Hematopoietic multipotent progenitor cell treated with erythropoietin and hydrocortisone succinate and interleukin-3 and kit ligand, for 8 days (in vitro differentiated cells): ENCODE results near the gene WTIP.
"Not testable (repeated sequence)": the region's sequence is repeated elsewhere in the genome, so short reads cannot be mapped to it uniquely, and the experiment has no call there.

ENCODE experiments used
- DNase-seq: peaks from one replicate; pipeline ENCODE4 v3.0.0-alpha.2; 2015

WTIP gene

GRCh38 chr19:34480971-34481841 lies at the start of gene WTIP:
Gene WTIP (plus strand): TSS chr19:34481758. CDS start chr19:34481975, 217 bp downstream.
- no peak for DNase-seq

DNA sequence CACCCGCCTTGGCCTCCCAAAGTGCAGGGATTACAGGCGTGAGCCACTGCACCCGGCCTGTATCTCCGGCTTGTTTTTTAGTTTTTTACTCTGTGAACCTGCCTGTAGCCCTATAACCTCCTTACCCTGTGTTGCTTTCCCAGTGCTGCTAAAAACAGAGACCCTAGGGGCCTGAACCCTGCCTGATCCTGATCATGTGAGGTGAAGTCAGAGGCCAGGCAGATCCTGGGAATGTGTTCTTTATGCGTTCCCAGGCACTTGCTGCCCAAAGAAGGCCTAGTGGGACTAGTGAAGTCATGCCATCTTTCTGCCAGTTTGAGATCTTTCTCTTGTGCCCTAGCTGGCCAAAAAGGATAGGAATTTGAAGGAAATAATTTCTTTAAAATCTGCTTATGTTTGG lies 48.8 kb upstream of the WTIP start:
- no peak for DNase-seq

- DNase-seq, result no peak
Measured at GRCh38 chr19:34436716-34437115, 44.8 kb upstream of the WTIP start.

- DNase-seq, result no peak
Measured at GRCh38 chr19:34448191-34448590, 33.4 kb upstream of the WTIP start.

- no peak for DNase-seq
Measured at GRCh38 chr19:34452723-34453122, 28.8 kb upstream of the WTIP start.

DNA sequence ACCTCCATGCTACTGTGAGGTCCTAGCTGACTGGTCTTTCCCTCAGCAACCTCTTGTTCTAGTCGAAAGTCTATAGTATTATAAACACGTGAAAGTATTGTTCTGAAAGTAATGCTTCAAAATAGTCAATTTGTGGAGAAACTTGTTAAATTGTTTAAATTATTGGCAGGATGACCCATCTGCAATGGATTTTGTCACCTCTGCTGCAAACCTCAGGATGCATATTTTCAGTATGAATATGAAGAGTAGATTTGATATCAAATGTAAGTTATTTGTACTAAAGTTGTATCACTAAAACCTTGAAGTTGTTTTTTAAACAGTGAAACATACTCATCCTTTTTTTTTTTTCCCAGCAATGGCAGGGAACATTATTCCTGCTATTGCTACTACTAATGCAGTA lies 27.5 kb upstream of the WTIP start:
- DNase-seq, result no peak

DNA sequence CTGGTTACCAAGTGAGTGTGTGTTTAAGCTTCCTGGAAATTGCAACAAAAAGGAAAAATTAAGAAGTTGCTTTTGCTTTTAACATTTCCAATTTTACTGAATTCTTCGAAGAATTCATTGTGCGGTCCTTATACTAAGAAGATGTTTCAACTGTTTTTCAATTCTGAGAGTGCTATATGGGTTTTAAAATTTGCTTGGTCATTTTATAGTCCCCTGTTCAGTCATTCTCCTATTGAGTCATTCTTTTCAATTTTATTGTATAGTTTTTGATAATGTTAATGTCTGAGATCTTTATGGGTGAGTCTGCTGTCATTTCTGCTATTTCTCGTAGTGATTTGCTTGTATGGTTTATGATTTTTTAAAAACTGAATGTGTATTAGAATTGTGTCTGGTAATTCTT lies 26.9 kb upstream of the WTIP start:
- DNase-seq, result no peak

DNA sequence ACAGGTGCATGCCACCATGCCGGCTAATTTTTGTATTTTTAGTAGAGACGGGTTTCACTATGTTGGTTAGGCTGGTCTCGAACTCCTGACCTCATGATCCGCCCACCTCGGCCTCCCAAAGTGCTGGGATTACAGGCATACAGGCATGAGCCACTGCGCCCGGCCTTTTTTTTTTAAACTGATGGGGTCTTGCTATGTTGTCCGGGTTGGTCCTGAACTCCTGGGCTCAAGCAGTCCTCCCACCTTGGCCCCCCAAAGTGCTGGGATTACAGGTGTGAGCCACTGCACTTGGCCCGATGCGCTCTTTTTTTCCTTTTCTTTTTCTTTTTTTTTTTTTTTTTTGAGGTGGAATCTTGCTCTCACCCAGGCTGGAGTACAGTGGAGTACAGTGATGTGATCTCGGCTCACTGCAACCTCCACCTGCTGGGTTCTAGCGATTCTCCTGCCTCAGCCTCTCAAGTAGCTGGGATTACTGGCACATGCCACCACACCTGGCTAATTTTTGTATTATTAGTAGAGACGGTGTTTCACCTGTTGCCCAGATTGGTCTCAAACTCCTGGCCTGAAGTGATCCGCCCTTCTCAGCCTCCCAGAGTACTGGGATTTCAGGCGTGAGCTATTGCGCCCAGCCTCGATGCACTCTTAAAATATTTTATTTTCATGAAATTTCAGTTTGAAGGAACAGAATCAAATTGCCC lies 25.6 kb upstream of the WTIP start:
- DNase-seq, result not testable (repeated sequence)

- no peak for DNase-seq
Measured at GRCh38 chr19:34457446-34457845, 24.1 kb upstream of the WTIP start.

- no peak for DNase-seq
Measured at GRCh38 chr19:34458677-34459076, 22.9 kb upstream of the WTIP start.

- DNase-seq, result no peak
Measured at GRCh38 chr19:34459614-34460013, 21.9 kb upstream of the WTIP start.

DNA sequence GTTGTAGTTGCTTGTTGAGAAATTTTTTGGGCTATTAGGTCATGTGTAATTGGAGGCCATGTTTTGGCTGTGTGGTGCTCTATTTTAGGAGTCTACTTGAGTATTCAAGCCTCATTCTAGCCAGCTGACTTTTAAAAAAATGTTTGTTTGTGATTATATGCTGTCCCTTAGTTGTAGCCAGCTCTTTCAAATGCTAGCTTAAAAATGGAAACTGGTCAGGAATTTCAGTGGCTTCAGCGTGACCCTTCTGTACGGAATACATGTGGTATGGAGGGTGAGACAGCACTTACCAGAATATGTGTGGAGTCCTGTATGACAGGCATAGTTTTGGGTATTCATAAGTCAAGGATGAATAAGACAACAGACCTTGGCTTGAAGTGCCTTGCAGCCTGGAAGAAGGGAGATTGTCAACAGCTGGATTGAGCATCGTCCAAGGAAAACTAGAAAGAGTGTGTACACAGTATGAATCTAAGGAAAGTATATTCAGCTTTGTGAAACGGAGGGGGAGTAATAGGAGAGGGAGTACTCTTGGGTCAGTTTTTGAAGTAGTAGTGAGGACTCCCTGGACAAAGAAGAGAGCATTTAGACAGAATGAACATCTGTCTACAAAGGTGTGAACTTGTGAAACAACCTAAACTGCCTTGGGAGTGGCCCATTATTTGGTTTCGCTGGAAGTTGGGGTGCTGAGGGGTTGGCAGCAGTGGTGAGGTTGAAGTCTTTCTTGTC lies 20.0 kb upstream of the WTIP start:
- DNase-seq, result no peak

DNA sequence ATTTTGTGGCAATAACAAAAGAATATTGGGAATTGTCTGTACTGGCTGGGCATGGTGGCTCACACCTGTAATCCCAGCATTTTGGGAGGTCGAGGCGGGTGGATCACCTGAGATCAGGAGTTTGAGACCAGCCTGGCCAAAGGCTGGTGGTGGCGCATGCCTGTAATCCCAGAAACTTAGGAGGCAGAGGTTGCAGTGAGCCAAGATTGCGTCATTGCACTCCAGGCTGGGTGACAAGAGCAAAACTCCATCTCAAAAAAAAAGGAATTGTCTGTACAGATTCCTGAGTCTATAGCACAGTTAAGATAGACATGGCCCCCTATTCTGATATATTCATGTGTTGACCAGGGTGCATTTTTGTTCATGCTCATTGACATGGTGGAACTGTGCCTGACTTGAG lies 16.8 kb upstream of the WTIP start:
- DNase-seq, result not testable (repeated sequence)

DNA sequence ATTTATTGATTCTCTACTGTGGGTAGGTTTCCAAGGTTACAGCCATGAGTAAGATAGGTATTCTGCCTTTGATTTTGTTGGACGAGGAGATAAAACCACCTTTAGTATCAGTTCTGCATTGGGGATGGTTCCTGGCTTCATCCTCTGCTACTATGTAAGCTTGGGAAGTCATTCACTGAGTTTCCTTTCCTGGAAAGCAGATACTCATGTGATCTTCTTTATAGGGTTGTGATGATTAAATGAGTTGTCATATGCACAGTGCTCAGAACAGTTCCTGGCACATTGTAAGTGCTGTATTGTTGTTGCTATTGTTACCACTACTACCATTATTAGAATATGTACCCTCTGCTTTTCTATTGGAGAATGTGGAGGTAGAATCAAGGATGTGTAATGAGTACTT lies 13.1 kb upstream of the WTIP start:
- DNase-seq, result no peak

DNA sequence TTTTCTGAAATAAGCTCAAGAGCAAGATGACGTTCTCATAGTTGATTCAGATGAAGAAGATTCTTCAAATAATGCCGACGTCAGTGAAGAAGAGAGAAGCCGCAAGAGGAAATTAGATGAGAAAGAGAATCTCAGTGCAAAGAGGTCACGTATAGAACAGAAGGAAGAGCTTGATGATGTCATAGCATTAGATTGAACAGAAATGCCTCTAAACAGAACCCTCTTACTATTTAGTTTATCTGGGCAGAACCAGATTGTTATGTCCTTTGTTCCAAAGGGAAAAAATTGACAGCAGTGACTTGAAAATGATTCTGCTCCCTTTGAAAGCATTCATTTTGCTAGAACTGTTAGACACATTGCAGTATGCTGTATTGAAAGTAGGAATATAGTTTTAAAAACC lies 12.5 kb upstream of the WTIP start:
- DNase-seq, result not testable (repeated sequence)

DNA sequence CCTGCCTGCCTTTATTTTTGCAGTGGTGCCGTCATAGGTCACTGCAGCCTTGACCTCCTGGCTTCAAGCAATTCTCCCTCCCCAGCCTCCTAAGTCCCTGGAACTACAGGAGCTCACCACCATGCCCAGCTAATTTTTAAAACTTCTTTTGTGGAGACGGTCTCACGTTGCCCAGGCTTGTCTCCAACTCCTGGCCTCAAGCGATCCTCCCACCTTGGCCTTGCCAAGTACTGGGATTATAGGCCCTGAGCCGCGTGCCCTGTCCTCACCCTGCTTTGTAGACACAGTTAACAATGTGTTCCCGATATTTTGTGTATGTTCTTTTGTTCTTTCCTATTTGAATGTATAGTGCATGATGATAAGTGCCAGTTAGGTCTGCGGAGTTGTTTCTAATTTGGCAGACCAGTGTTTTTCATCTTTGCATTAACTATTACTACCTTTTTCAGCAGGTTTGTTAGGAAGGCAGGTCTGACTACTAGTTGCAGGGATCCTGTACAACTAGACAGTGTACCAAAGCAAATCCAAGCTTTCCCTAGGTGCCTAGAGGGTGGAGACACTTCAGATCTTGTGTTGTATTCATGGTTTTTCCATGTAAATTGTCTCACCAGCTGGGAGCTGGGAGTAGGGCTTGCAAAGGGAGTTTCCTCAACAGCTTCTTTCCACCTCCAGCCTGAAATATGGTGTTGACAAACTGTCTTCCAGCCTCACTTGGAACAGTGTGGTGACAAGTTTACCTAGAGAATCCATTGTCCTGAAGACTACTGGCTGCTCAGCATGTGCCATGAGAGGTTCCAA lies 9.5 kb upstream of the WTIP start:
- DNase-seq, result no peak

DNA sequence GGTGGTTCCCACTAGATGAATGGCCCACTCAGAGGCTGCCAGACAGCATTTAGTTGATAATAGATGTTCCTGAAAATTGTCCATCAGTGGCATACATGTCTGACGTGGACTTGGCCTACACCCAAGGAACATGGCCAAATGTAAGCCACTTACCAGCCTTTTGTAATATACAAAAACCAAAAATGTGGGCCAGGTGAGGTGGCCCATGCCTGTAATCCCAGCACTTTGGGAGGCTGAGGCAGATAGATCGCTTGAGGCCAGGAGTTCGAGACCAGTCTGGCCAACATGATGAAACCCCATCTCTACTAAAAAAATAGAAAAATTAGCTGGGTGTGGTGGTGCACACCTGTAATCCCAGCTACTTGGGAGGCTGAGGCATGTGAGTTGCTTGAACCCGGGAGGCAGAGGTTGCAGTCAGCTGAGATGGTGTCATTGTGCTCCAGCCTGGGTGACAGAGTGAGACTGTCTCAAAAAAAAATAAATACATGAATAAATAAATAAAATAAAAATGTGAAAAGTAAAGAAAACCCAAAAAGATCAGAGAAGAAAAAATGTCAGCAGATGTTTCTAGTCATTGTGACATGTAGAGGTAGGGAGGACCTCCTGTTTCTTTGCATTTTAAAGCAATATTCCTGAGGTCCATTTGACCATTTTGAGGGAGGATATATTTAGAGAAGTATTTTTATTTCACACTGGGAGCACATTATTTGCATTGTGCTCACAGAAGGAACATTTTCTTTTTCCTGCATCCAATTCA lies 7.1 kb upstream of the WTIP start:
- DNase-seq, result no peak

DNA sequence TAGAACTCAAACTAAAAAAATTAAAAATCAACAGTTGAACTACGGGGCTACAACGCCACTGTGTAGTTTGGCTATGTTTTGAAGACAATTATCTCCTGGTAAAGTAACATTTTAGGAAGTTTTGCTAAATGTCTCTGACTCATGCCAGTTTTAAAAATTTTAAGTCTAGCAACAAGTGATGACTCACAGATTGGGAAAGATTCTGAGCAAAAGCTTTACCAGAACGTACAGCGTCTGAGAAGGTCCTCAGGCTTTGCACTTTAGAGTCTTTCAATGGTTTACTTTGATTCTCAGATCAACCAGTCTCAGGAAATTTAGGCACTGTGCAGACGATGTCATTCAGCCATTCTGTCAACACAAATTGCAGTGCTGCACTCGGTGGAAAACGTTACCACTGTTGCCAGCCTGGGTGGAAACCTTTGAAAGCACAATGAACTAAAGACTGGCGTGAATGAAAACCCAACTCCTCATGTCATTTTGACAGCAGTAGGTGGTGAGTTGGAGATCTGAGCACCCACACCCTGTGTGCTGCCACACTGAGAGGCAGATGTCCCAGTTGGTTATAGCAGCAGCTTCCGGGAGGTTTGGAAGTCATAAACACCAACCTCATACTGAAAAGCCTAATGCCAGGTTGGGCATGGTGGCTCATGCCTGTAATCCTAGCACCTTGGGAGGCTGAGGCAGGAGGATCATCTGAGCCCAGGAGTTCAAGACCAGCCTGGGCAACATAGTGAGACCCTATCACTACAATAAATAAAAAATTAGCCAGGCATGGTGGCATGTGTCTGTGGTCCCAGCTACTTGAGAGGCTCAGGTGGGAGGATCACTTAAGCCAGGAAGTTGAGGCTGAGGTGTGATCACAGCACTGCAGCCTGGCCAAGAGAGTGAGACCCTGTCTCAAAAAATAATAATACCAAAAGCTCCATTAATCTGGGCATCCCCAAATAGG lies 6.3 kb upstream of the WTIP start:
- no peak for DNase-seq

- no peak for DNase-seq
Measured at GRCh38 chr19:34475975-34476594, 5.5 kb upstream of the WTIP start.

DNA sequence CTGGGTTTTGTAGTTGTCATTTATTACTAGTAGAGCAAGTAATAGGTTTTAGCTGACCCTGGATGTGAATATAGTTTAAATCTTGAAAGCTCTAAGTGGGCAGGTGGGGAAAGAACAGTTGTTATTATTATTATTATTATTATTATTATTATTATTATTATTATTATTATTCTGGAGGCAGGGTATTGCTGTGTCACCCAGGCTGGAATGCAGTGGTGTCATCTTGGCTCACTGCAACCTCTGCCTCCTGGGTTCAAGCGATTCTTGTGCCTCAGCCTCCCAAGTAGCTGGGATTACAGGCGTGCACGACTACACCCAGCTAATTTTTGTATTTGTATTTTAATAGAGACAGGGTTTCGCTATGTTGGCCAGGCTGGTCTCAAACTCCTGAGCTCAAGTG lies 3.1 kb upstream of the WTIP start:
- not testable (repeated sequence) for DNase-seq
